Measurements from ENCODE around the gene RIMKLB.
"Not testable (repeated sequence)": the region's sequence is repeated elsewhere in the genome, so short reads cannot be mapped to it uniquely, and the experiment has no call there.

RIMKLB gene

GRCh38 chr12:8801213-8801612 is 103.4 kb downstream of the RIMKLB start:
- not testable (repeated sequence) for H3K36me3 ChIP-seq (ENCODE audit: insufficient read depth, low read length); H3K9me3 ChIP-seq (replicated peaks; ENCODE audit: low read length); H3K4me2 ChIP-seq (ENCODE audit: low read length); H3K27me3 ChIP-seq (ENCODE audit: control insufficient read depth, insufficient read depth, low read length); H3K4me3 ChIP-seq (ENCODE audit: low read length); H3K4me1 ChIP-seq (ENCODE audit: control insufficient read depth, insufficient read depth, low read length); H3K9ac ChIP-seq (ENCODE audit: low read depth, low read length)

GRCh38 chr12:8804833-8805232 is 107.0 kb downstream of the RIMKLB start:
- not testable (repeated sequence) for H3K27me3 ChIP-seq (ENCODE audit: control insufficient read depth, insufficient read depth, low read length); H3K4me1 ChIP-seq (ENCODE audit: control insufficient read depth, insufficient read depth, low read length); H3K9me3 ChIP-seq (replicated peaks; ENCODE audit: low read length); H3K4me2 ChIP-seq (ENCODE audit: low read length); H3K4me3 ChIP-seq (ENCODE audit: low read length); H3K9ac ChIP-seq (ENCODE audit: low read depth, low read length); H3K36me3 ChIP-seq (ENCODE audit: insufficient read depth, low read length)

- H3K36me3 ChIP-seq (ENCODE audit: insufficient read depth, low read length); H3K9ac ChIP-seq (ENCODE audit: low read depth, low read length); H3K4me3 ChIP-seq (ENCODE audit: low read length); H3K27me3 ChIP-seq (ENCODE audit: control insufficient read depth, insufficient read depth, low read length); H3K4me2 ChIP-seq (ENCODE audit: low read length); H3K4me1 ChIP-seq (ENCODE audit: control insufficient read depth, insufficient read depth, low read length); H3K9me3 ChIP-seq (replicated peaks; ENCODE audit: low read length): not testable (repeated sequence)
Observed at GRCh38 chr12:8805487-8805886, 107.7 kb downstream of the RIMKLB start.

- H3K27me3 ChIP-seq (ENCODE audit: control insufficient read depth, insufficient read depth, low read length); H3K4me2 ChIP-seq (ENCODE audit: low read length); H3K4me1 ChIP-seq (ENCODE audit: control insufficient read depth, insufficient read depth, low read length); H3K36me3 ChIP-seq (ENCODE audit: insufficient read depth, low read length); H3K9me3 ChIP-seq (replicated peaks; ENCODE audit: low read length); H3K9ac ChIP-seq (ENCODE audit: low read depth, low read length); H3K4me3 ChIP-seq (ENCODE audit: low read length): not testable (repeated sequence)
Observed at GRCh38 chr12:8807084-8807483, 109.3 kb downstream of the RIMKLB start.

GRCh38 chr12:8810112-8810511 is 112.3 kb downstream of the RIMKLB start:
- not testable (repeated sequence) for H3K9me3 ChIP-seq (replicated peaks; ENCODE audit: low read length); H3K9ac ChIP-seq (ENCODE audit: low read depth, low read length); H3K27me3 ChIP-seq (ENCODE audit: control insufficient read depth, insufficient read depth, low read length); H3K4me3 ChIP-seq (ENCODE audit: low read length); H3K4me2 ChIP-seq (ENCODE audit: low read length); H3K36me3 ChIP-seq (ENCODE audit: insufficient read depth, low read length); H3K4me1 ChIP-seq (ENCODE audit: control insufficient read depth, insufficient read depth, low read length)

- Histone ChIP-seq H3K27me3 (ENCODE audit: control insufficient read depth, insufficient read depth, low read length) (no peaks in the 10 kb centered on the region), H3K4me1 (ENCODE audit: control insufficient read depth, insufficient read depth, low read length) (no peaks in the 10 kb centered on the region), H3K9ac (ENCODE audit: low read depth, low read length) (no peak overlapping the region), H3K4me2 (ENCODE audit: low read length) (no peak overlapping the region), H3K36me3 (ENCODE audit: insufficient read depth, low read length) (no peaks in the 10 kb centered on the region), H3K4me3 (ENCODE audit: low read length) (no peak overlapping the region), H3K9me3 (replicated peaks; ENCODE audit: low read length) (no peaks in the 10 kb centered on the region)
Observed at GRCh38 chr12:8813572-8814357, 116.0 kb downstream of the RIMKLB start.

- H3K27me3 ChIP-seq (ENCODE audit: control insufficient read depth, insufficient read depth, low read length) = no peaks in the 10 kb centered on the region
- no peaks in the 10 kb centered on the region for H3K9me3 ChIP-seq (replicated peaks; ENCODE audit: low read length)
- no peak overlapping the region for H3K4me3 ChIP-seq (ENCODE audit: low read length)
- no peaks in the 10 kb centered on the region for H3K4me1 ChIP-seq (ENCODE audit: control insufficient read depth, insufficient read depth, low read length)
- no peaks in the 10 kb centered on the region for H3K36me3 ChIP-seq (ENCODE audit: insufficient read depth, low read length)
- no peak overlapping the region for H3K9ac ChIP-seq (ENCODE audit: low read depth, low read length)
- no peak overlapping the region for H3K4me2 ChIP-seq (ENCODE audit: low read length)
Observed at GRCh38 chr12:8816448-8817050, 118.8 kb downstream of the RIMKLB start.

- Histone ChIP-seq H3K9me3 (replicated peaks; ENCODE audit: low read length) (no peaks in the 10 kb centered on the region), H3K4me1 (ENCODE audit: control insufficient read depth, insufficient read depth, low read length) (no peaks in the 10 kb centered on the region), H3K36me3 (ENCODE audit: insufficient read depth, low read length) (no peaks in the 10 kb centered on the region), H3K9ac (ENCODE audit: low read depth, low read length) (no peak overlapping the region), H3K4me3 (ENCODE audit: low read length) (no peak overlapping the region), H3K4me2 (ENCODE audit: low read length) (no peak overlapping the region), H3K27me3 (ENCODE audit: control insufficient read depth, insufficient read depth, low read length) (no peaks in the 10 kb centered on the region)
Observed at GRCh38 chr12:8817856-8818255, 120.1 kb downstream of the RIMKLB start.

GRCh38 chr12:8818526-8818925 is 120.7 kb downstream of the RIMKLB start:
- H3K27me3 ChIP-seq (ENCODE audit: control insufficient read depth, insufficient read depth, low read length) = no peaks in the 10 kb centered on the region
- no peaks in the 10 kb centered on the region for H3K36me3 ChIP-seq (ENCODE audit: insufficient read depth, low read length)
- no peak overlapping the region for H3K4me2 ChIP-seq (ENCODE audit: low read length)
- no peak overlapping the region for H3K4me3 ChIP-seq (ENCODE audit: low read length)
- H3K4me1 ChIP-seq (ENCODE audit: control insufficient read depth, insufficient read depth, low read length) = no peaks in the 10 kb centered on the region
- H3K9ac ChIP-seq (ENCODE audit: low read depth, low read length) = no peak overlapping the region
- H3K9me3 ChIP-seq (replicated peaks; ENCODE audit: low read length) = no peaks in the 10 kb centered on the region

- Histone ChIP-seq H3K4me3 (ENCODE audit: low read length) (no peak overlapping the region), H3K36me3 (ENCODE audit: insufficient read depth, low read length) (no peaks in the 10 kb centered on the region), H3K27me3 (ENCODE audit: control insufficient read depth, insufficient read depth, low read length) (peaks cover 3% of the 10 kb centered on the region)
Observed at GRCh38 chr12:8819666-8819980, 121.8 kb downstream of the RIMKLB start.

GRCh38 chr12:8820676-8821407 is 123.1 kb downstream of the RIMKLB start:
- H3K27me3 ChIP-seq (ENCODE audit: control insufficient read depth, insufficient read depth, low read length); H3K36me3 ChIP-seq (ENCODE audit: insufficient read depth, low read length); H3K9me3 ChIP-seq (replicated peaks; ENCODE audit: low read length); H3K9ac ChIP-seq (ENCODE audit: low read depth, low read length); H3K4me3 ChIP-seq (ENCODE audit: low read length); H3K4me2 ChIP-seq (ENCODE audit: low read length); H3K4me1 ChIP-seq (ENCODE audit: control insufficient read depth, insufficient read depth, low read length): not testable (repeated sequence)

More at GRCh38 chr12:8819666-8819980, 121.8 kb downstream of the RIMKLB start:
- no peaks in the 10 kb centered on the region for H3K4me1 ChIP-seq (ENCODE audit: control insufficient read depth, insufficient read depth, low read length)
- H3K9me3 ChIP-seq (replicated peaks; ENCODE audit: low read length) = no peaks in the 10 kb centered on the region
- H3K9ac ChIP-seq (ENCODE audit: low read depth, low read length) = no peak overlapping the region
- no peak overlapping the region for H3K4me2 ChIP-seq (ENCODE audit: low read length)

GRCh38 chr12:8821591-8821990 is 123.8 kb downstream of the RIMKLB start:
- Histone ChIP-seq H3K36me3 (ENCODE audit: insufficient read depth, low read length) (no peaks in the 10 kb centered on the region), H3K27me3 (ENCODE audit: control insufficient read depth, insufficient read depth, low read length) (peaks cover 3% of the 10 kb centered on the region), H3K9me3 (replicated peaks; ENCODE audit: low read length) (no peaks in the 10 kb centered on the region), H3K4me2 (ENCODE audit: low read length) (no peak overlapping the region), H3K4me1 (ENCODE audit: control insufficient read depth, insufficient read depth, low read length) (no peaks in the 10 kb centered on the region), H3K4me3 (ENCODE audit: low read length) (no peak overlapping the region), H3K9ac (ENCODE audit: low read depth, low read length) (no peak overlapping the region)
